Fibroblast of the aortic adventitia (primary cell): ENCODE measurements around the gene RAPGEF2. TPM values are rescaled to one million over a fixed set of nuclear protein-coding genes. Genes with fewer than 3 reads are reported as not detected.

Experiments used
- DNase-seq: peaks from one replicate; pipeline ENCODE4 v3.0.0-alpha.2; 2010; ENCODE audit warnings: low read depth
- H3K4me3 ChIP-seq: 2 replicates; pipeline ENCODE4 v1.5.1; 2011; ENCODE audit warnings: low read depth, mild to moderate bottlenecking, control low read depth, low read length, moderate library complexity
- total RNA-seq: library from RNA; depleted of rRNA; stranded (reverse); fragments of >200 nt; gene quantifications from 2 replicates; pipeline ENCODE4 v1.2.3, GENCODE V29; 2012; ENCODE audit warnings: low replicate concordance
- TF ChIP-seq, protein P1 (sequence below): IDR thresholded peaks from 2 replicates; pipeline ENCODE4 v1.5.1; 2011; ENCODE audit warnings: mild to moderate bottlenecking, low read length, control low read depth, inconsistent platforms; ENCODE audit not compliant: insufficient read depth

RAPGEF2 gene
- total RNA-seq, 1 donor: 44.0 TPM

DNA sequence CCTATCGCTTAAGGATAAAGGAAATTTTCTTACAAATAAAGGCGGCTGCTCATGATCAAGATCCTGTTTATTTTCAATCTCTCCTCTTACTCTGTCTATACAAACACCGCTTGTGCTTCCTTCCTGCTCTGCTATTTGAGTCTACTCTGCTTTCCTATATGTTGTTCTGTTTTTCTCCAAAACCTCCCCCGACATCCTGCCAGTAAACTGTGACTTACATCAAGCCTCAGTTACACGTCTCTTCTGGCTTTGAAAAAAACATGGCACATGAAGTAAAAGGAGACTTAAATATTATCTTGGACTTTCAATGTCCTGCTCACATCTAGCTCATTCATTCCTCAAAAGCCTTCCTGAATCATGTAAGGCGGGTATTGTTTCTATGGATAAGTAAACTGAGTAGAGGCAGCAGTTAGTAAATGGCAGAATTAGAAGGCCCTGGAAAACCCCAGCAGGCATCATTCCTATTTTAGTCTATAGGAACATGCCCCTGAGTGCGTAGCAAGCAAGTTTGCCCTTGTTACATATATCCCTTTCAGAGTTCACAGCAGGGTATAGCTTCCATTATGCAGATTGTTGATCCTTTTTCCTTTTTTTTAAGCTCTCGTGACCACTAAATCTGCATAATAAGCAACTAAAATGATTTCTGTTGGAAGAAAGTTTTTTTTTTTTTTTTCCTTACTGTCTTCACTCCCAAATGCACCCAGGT lies 280.1 kb downstream of the RAPGEF2 start:
- TF ChIP-seq, protein P1, sequence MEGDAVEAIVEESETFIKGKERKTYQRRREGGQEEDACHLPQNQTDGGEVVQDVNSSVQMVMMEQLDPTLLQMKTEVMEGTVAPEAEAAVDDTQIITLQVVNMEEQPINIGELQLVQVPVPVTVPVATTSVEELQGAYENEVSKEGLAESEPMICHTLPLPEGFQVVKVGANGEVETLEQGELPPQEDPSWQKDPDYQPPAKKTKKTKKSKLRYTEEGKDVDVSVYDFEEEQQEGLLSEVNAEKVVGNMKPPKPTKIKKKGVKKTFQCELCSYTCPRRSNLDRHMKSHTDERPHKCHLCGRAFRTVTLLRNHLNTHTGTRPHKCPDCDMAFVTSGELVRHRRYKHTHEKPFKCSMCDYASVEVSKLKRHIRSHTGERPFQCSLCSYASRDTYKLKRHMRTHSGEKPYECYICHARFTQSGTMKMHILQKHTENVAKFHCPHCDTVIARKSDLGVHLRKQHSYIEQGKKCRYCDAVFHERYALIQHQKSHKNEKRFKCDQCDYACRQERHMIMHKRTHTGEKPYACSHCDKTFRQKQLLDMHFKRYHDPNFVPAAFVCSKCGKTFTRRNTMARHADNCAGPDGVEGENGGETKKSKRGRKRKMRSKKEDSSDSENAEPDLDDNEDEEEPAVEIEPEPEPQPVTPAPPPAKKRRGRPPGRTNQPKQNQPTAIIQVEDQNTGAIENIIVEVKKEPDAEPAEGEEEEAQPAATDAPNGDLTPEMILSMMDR: no peak
- no peak overlapping the region for H3K4me3 ChIP-seq
- no peak for DNase-seq

- H3K4me3 ChIP-seq: no peak overlapping the region
- TF ChIP-seq, protein P1: no peak
Observed at GRCh38 chr4:159383562-159383931, 280.7 kb downstream of the RAPGEF2 start.

GRCh38 chr4:159384017-159384416 lies 281.1 kb downstream of the RAPGEF2 start:
- TF ChIP-seq, protein P1: no peak
- no peak overlapping the region for H3K4me3 ChIP-seq
- DNase-seq: no peak

More at GRCh38 chr4:159383562-159383931, 280.7 kb downstream of the RAPGEF2 start:
- no peak for DNase-seq

- DNase-seq: peak; percentile 32
- no peak overlapping the region for H3K4me3 ChIP-seq
- TF ChIP-seq, protein P1: peak; percentile 31
Observed at GRCh38 chr4:159384632-159385031, 281.8 kb downstream of the RAPGEF2 start.

GRCh38 chr4:159386620-159387019 lies 283.7 kb downstream of the RAPGEF2 start:
- no peak overlapping the region for H3K4me3 ChIP-seq
- DNase-seq: no peak
- TF ChIP-seq, protein P1: no peak

DNA sequence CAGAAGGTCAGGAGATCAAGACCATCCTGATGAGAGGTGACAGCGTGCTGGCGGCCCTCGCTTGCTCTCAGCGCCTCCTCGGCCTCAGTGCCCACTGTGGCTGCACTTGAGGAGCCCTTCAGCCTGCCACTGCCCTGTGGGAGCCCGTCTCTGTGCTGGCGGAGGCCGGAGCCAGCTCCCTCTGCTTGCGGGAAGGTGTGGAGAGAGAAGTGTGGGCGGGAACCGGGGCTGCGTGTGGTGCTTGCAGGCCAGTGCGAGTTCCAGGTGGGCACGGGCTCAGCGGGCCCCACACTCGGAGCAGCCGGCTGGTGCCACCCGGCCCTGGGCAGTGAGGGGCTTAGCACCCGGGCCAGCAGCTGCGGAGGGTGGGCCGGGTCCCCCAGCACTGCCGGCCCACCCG lies 286.9 kb downstream of the RAPGEF2 start:
- DNase-seq: no peak
- TF ChIP-seq, protein P1: no peak
- no peak overlapping the region for H3K4me3 ChIP-seq

GRCh38 chr4:159390648-159391047 lies 287.8 kb downstream of the RAPGEF2 start:
- H3K4me3 ChIP-seq: no peak overlapping the region
- TF ChIP-seq, protein P1: no peak
- DNase-seq: peak; percentile 88
